CD14-positive monocyte (primary cell): ENCODE measurements around the gene PIM1. TPM values are rescaled to one million over a fixed set of nuclear protein-coding genes. Genes with fewer than 3 reads are reported as not detected.
"Not testable (repeated sequence)": the region's sequence is repeated elsewhere in the genome, so short reads cannot be mapped to it uniquely, and the experiment has no call there.

Experiments
- DNase-seq, 3 donors: peaks; one replicate each; pipeline ENCODE4 v3.0.0-alpha.2; 2011 to 2022
- H2AFZ ChIP-seq: 2 replicates; pipeline ENCODE4 v1.6.0; 2012; ENCODE audit warnings: mild to moderate bottlenecking, low read depth, low read length, inconsistent platforms; ENCODE audit not compliant: insufficient read depth, poor library complexity, severe bottlenecking
- H3K27ac ChIP-seq, 2 donors: 1 replicate in 1 of 2; 2 replicates in 1 of 2; pipeline ENCODE4 v1.5.1; 2012 to 2013; ENCODE audit warnings: low read length in 2 of 2, control low read depth in 1 of 2, inconsistent platforms in 1 of 2, low read depth in 1 of 2, mild to moderate bottlenecking in 1 of 2
- H3K27me3 ChIP-seq, 2 donors: one replicate each; pipeline versions ENCODE4 v1.6.0 to v1.6.1; 2011 to 2013; ENCODE audit warnings: low read length in 2 of 2; ENCODE audit not compliant: control insufficient read depth in 2 of 2, insufficient read depth in 2 of 2
- H3K36me3 ChIP-seq, 2 donors: replicated peaks in 1 of 2; 1 replicate in 1 of 2; 2 replicates in 1 of 2; pipeline versions ENCODE4 v1.5.1 to v1.6.1; 2012 to 2013; ENCODE audit warnings: low read length in 2 of 2, control low read depth in 1 of 2, inconsistent platforms in 1 of 2, mild to moderate bottlenecking in 1 of 2; ENCODE audit not compliant: insufficient read depth in 2 of 2, control insufficient read depth in 1 of 2
- H3K4me1 ChIP-seq, 2 donors: 1 replicate in 1 of 2; 2 replicates in 1 of 2; pipeline versions ENCODE4 v1.5.1 to v1.6.1; 2012 to 2013; ENCODE audit warnings: low read length in 2 of 2, control low read depth in 1 of 2, inconsistent platforms in 1 of 2, mild to moderate bottlenecking in 1 of 2, moderate library complexity in 1 of 2; ENCODE audit not compliant: insufficient read depth in 2 of 2, control insufficient read depth in 1 of 2
- H3K4me2 ChIP-seq: replicated peaks from 2 replicates; pipeline ENCODE3; 2012; ENCODE audit warnings: low read length, moderate library complexity, mild to moderate bottlenecking; ENCODE audit not compliant: poor library complexity, severe bottlenecking; ENCODE audit errors: extremely low read depth
- H3K4me3 ChIP-seq, 3 experiments: fragments of 200-600 bp in 1 of 3; sonication (generic) in 1 of 3; replicated peaks in 1 of 3; 1 replicate in 2 of 3; 2 replicates in 1 of 3; pipeline ENCODE4 v1.5.1; 2011 to 2013; ENCODE audit warnings: low read length in 3 of 3, mild to moderate bottlenecking in 3 of 3, control low read depth in 2 of 3, low read depth in 2 of 3, inconsistent platforms in 1 of 3, moderate library complexity in 1 of 3
- H3K79me2 ChIP-seq: 2 replicates; pipeline ENCODE4 v1.6.0; 2012; ENCODE audit warnings: mild to moderate bottlenecking, control low read depth, inconsistent platforms, low read length, moderate library complexity; ENCODE audit not compliant: insufficient read depth
- H3K9ac ChIP-seq: 2 replicates; pipeline ENCODE4 v1.6.0; 2017; ENCODE audit warnings: low read length, mild to moderate bottlenecking; ENCODE audit not compliant: insufficient read depth, poor library complexity, severe bottlenecking
- H3K9me3 ChIP-seq, 2 donors: replicated peaks in 1 of 2; 1 replicate in 1 of 2; 2 replicates in 1 of 2; pipeline versions ENCODE4 v1.5.1 to v1.6.1; 2012 to 2013; ENCODE audit warnings: low read length in 2 of 2, control low read depth in 1 of 2; ENCODE audit not compliant: control insufficient read depth in 1 of 2, insufficient read depth in 1 of 2
- H4K20me1 ChIP-seq: 2 replicates; pipeline ENCODE4 v1.6.0; 2012; ENCODE audit warnings: mild to moderate bottlenecking, low read length, control low read depth, moderate library complexity; ENCODE audit not compliant: insufficient read depth
- H3K27ac Mint-ChIP-seq, 7 donors: one replicate each; pipeline ENCODE4 v1.8.0; 2020; ENCODE audit warnings: mild to moderate bottlenecking in 7 of 7, mixed read lengths in 7 of 7, moderate library complexity in 6 of 7, inconsistent platforms in 2 of 7
- H3K27me3 Mint-ChIP-seq, 3 donors: one replicate each; pipeline ENCODE4 v1.8.0; 2021 to 2022; ENCODE audit warnings: low read depth in 3 of 3, mild to moderate bottlenecking in 3 of 3, mixed read lengths in 3 of 3, moderate library complexity in 3 of 3, inconsistent platforms in 1 of 3
- H3K36me3 Mint-ChIP-seq, 2 donors: one replicate each; pipeline ENCODE4 v1.8.0; 2020; ENCODE audit warnings: mixed read lengths in 2 of 2, inconsistent platforms in 1 of 2, mild to moderate bottlenecking in 1 of 2
- H3K4me1 Mint-ChIP-seq: one replicate; pipeline ENCODE4 v1.8.0; 2020; ENCODE audit warnings: mild to moderate bottlenecking, mixed read lengths
- H3K4me3 Mint-ChIP-seq, 2 donors: one replicate each; pipeline ENCODE4 v1.8.0; 2020; ENCODE audit warnings: mild to moderate bottlenecking in 2 of 2, mixed read lengths in 2 of 2, moderate library complexity in 1 of 2
- H3K9me3 Mint-ChIP-seq, 7 donors: one replicate each; pipeline ENCODE4 v1.8.0; 2020 to 2022; ENCODE audit warnings: mixed read lengths in 7 of 7, mild to moderate bottlenecking in 6 of 7, moderate library complexity in 6 of 7, inconsistent platforms in 2 of 7
- CTCF ChIP-seq: fragments of 200-600 bp; IDR thresholded peaks from one replicate; pipeline ENCODE4 v1.8.0; 2022; ENCODE audit warnings: antibody characterized with exemption, mild to moderate bottlenecking
- WGBS: methylation state at CpG from one replicate; pipeline ENCODE4 v1.1.5; 2013; ENCODE audit warnings: missing lambda C conversion rate; ENCODE audit not compliant: insufficient coverage; 5-methylcytosine and 5-hydroxymethylcytosine counted together
- intact Hi-C, 2 donors: fragments of 100-400 bp; cut with micrococcal nuclease; formaldehyde crosslinking; loops; one replicate each; pipeline versions ENCODE4 v1.15.0 to v1.15.1; 2023
- polyA plus RNA-seq, 3 donors: library from polyadenylated mRNA; depleted of rRNA in 1 of 3; unstranded in 2 of 3; stranded (reverse) in 1 of 3; fragments of 300-500 nt in 2 of 3; fragments of >200 nt in 1 of 3; fragmentation: Illumina TruSeq in 2 of 3; gene quantifications; 1 replicate in 2 of 3; 2 replicates in 1 of 3; pipeline ENCODE4 v1.2.3, GENCODE V29; 2012 to 2021

The PIM1 gene
- polyA plus RNA-seq, 3 donors, result 20.5 to 25.0 (median 24.4) TPM

DNA sequence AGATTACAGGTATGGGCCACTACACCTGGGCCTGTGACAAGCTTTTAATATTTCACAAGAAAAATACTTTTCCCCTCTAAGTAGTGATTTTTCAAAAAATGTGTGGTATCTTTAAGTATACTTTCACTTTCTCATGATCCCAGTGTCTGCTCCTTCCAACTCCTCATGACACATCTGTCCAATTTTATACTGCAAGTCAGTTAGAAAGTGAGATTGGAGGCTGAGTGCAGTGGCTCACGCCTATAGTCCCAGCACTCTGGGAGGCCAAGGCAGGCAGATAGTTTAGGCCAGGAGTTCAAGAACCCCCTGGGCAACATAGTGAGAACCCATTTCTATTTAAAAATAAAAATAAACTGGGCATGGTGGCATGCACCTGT is 20.2 kb downstream of the PIM1 start:
- no CpG with 5 or more reads among the region's 1 CpG for WGBS
- H3K9me3 ChIP-seq, result no peaks in the 10 kb centered on the region
- H3K4me1 Mint-ChIP-seq, result peaks cover 63% of the 10 kb centered on the region
- TF ChIP-seq CTCF, result no peak
- DNase-seq, result peak in 1 of 3 donors; percentile 28
- H3K27ac ChIP-seq, result peak overlapping the region; percentile 80 to 84
- intact Hi-C loops, result no loop called here
- peak overlapping the region; percentile 33 for H3K4me2 ChIP-seq
- peak overlapping the region in 1 of 3 experiments; percentile 32 for H3K4me3 ChIP-seq
- H3K27ac Mint-ChIP-seq, result peak overlapping the region; percentile 83 to 95 (median 92)
- peaks cover 58 to 68% of the 10 kb centered on the region in 2 donors for H3K4me1 ChIP-seq
- no peak overlapping the region for H3K9ac ChIP-seq
- H3K36me3 Mint-ChIP-seq, result peaks cover 0 to 2% of the 10 kb centered on the region in 2 donors
- no peaks in the 10 kb centered on the region for H3K27me3 ChIP-seq
- no peaks in the 10 kb centered on the region for H3K36me3 ChIP-seq
- H3K79me2 ChIP-seq, result no peaks in the 10 kb centered on the region
- H4K20me1 ChIP-seq, result no peaks in the 10 kb centered on the region
- H2AFZ ChIP-seq, result no peak overlapping the region
- H3K9me3 Mint-ChIP-seq, result no peaks in the 10 kb centered on the region
- H3K27me3 Mint-ChIP-seq, result peaks cover 0 to 3% (median 0%) of the 10 kb centered on the region in 3 donors
- H3K4me3 Mint-ChIP-seq, result no peak overlapping the region

GRCh38 chr6:37192666-37193065 is 22.7 kb downstream of the PIM1 start:
- Mint-ChIP-seq H3K4me3 (no peak overlapping the region), H3K36me3 (no peaks in the 10 kb centered on the region), H3K4me1 (peaks cover 38% of the 10 kb centered on the region), H3K9me3 (no peaks in the 10 kb centered on the region), H3K27me3 (no peaks in the 10 kb centered on the region), H3K27ac (peak overlapping the region in 4 of 7 donors; percentile 13 to 57 (median 30))
- Histone ChIP-seq H3K9me3 (no peaks in the 10 kb centered on the region), H3K4me2 (no peak overlapping the region), H3K27ac (no peak overlapping the region), H3K9ac (no peak overlapping the region), H3K79me2 (no peaks in the 10 kb centered on the region), H2AFZ (peak overlapping the region; percentile 12), H3K4me1 (peaks cover 34 to 43% of the 10 kb centered on the region in 2 donors), H3K4me3 (no peak overlapping the region), H3K36me3 (no peaks in the 10 kb centered on the region), H4K20me1 (no peaks in the 10 kb centered on the region), H3K27me3 (no peaks in the 10 kb centered on the region)
- no peak for TF ChIP-seq CTCF
- intact Hi-C loops, result no loop called here
- DNase-seq, result no peak
- WGBS, result 57% methylated on average over 1 of the region's 3 CpGs

- not testable (repeated sequence) for H3K27ac Mint-ChIP-seq, DNase-seq, H2AFZ ChIP-seq, H3K4me3 ChIP-seq, H3K27ac ChIP-seq, H3K36me3 Mint-ChIP-seq, H3K36me3 ChIP-seq, H3K4me2 ChIP-seq, H3K9me3 ChIP-seq, H3K27me3 Mint-ChIP-seq, H3K79me2 ChIP-seq, H4K20me1 ChIP-seq, H3K9ac ChIP-seq, H3K9me3 Mint-ChIP-seq, H3K27me3 ChIP-seq, H3K4me3 Mint-ChIP-seq
- no CpG with 5 or more reads among the region's 1 CpG for WGBS
- peaks cover 16 to 20% of the 10 kb centered on the region in 2 donors for H3K4me1 ChIP-seq
- peaks cover 28% of the 10 kb centered on the region for H3K4me1 Mint-ChIP-seq
- intact Hi-C loops, result loop anchor here in 1 of 2 donors (1.0 kb wide), 1 partner anchor 17 kb away; no protein-coding TSS in a partner anchor
These were observed 24.9 kb downstream of the PIM1 start for GRCh38 chr6:37194886-37195285.
